K562 (cell line): ENCODE measurements around the gene WDR86. TPM values are rescaled to one million over a fixed set of nuclear protein-coding genes. Genes with fewer than 3 reads are reported as not detected.

Source experiments
- BHLHE40 ChIP-seq: IDR thresholded peaks from 2 replicates; pipeline ENCODE4 v1.6.1; 2011; ENCODE audit warnings: low read length, improper control_type of control experiment
- CGGBP1 ChIP-seq: fragments of 250-450 bp; sonication (Bioruptor Pico); IDR thresholded peaks from 2 replicates; pipeline ENCODE4 v1.9.0; 2021; ENCODE audit warnings: mild to moderate bottlenecking
- CHD4 ChIP-seq: fragments of 200-600 bp; sonication (generic); IDR thresholded peaks from 3 replicates; pipeline ENCODE4 v1.6.1; 2012; ENCODE audit warnings: low read depth, mild to moderate bottlenecking, mixed read lengths, low read length, inconsistent platforms; ENCODE audit not compliant: insufficient read depth, insufficient replicate concordance, poor library complexity, severe bottlenecking
- FOS ChIP-seq: IDR thresholded peaks from 3 replicates; pipeline ENCODE4 v1.6.1; 2011; ENCODE audit not compliant: insufficient read length; ENCODE audit errors: extremely low read depth
- GATAD2B ChIP-seq: fragments of 450-650 bp; IDR thresholded peaks from 2 replicates; pipeline ENCODE4 v1.6.1; 2017; ENCODE audit warnings: mild to moderate bottlenecking, borderline replicate concordance
- KAT2B ChIP-seq: IDR thresholded peaks from one replicate; pipeline ENCODE4 v1.6.1; 2012; ENCODE audit warnings: low read depth, mild to moderate bottlenecking, control low read depth, inconsistent platforms, low read length, moderate library complexity
- KLF6 ChIP-seq: fragments of 250-450 bp; sonication (Bioruptor Pico); IDR thresholded peaks from 2 replicates; pipeline ENCODE4 v1.4.0; 2020; ENCODE audit warnings: mild to moderate bottlenecking, moderate library complexity, borderline replicate concordance
- POLR2AphosphoS5 ChIP-seq: IDR thresholded peaks from 2 replicates; pipeline ENCODE4 v1.6.1; 2011; ENCODE audit warnings: mild to moderate bottlenecking, low read depth, low read length, moderate library complexity; ENCODE audit not compliant: control insufficient read depth, insufficient read depth
- SAP30 ChIP-seq: fragments of 200-600 bp; sonication (generic); IDR thresholded peaks from 2 replicates; pipeline ENCODE4 v1.6.1; 2012; ENCODE audit warnings: borderline replicate concordance, low read depth, mild to moderate bottlenecking, moderate library complexity, low read length, control low read depth, inconsistent platforms; ENCODE audit not compliant: insufficient read depth, poor library complexity, severe bottlenecking
- STAG1 ChIP-seq: sonication (generic); formaldehyde crosslinking; IDR thresholded peaks from 2 replicates; pipeline ENCODE4 v1.5.0; 2020; ENCODE audit warnings: missing genetic modification reagents, borderline replicate concordance
- TAF9B ChIP-seq: fragments of 450-650 bp; IDR thresholded peaks from 2 replicates; pipeline ENCODE4 v1.6.1; 2018; ENCODE audit warnings: mild to moderate bottlenecking; ENCODE audit not compliant: partially characterized antibody
- TBP ChIP-seq: optimal IDR thresholded peaks from 2 replicates; pipeline ENCODE3; 2011; ENCODE audit warnings: low read depth, low read length, improper control_type of control experiment
- ZFP91 ChIP-seq: sonication (generic); formaldehyde crosslinking; IDR thresholded peaks from 2 replicates; pipeline ENCODE4 v1.8.0; 2022; ENCODE audit warnings: mild to moderate bottlenecking, missing genetic modification reagents
- ZNF589 ChIP-seq: fragments of 200-800 bp; sonication (Bioruptor generic); IDR thresholded peaks from 2 replicates; pipeline ENCODE4 v1.6.1; 2016; ENCODE audit warnings: low read depth, missing genetic modification characterization, missing compliant biosample characterization
- polyA plus RNA-seq, 8 experiments: library from polyadenylated mRNA; depleted of rRNA in 4 of 8; stranded (reverse) in 5 of 8; unstranded in 3 of 8; fragments of >200 nt; fragmentation: Nextera tagmentation in 2 of 8; fragmentation: Illumina TruSeq in 1 of 8; extraction: Ambion mirVana in 2 of 8; extraction: Trizol in 1 of 8; gene quantifications; 2 replicates each; pipeline versions ENCODE4 v1.2.1 to v1.2.3, GENCODE V29; 2011 to 2014; ENCODE audit warnings: inconsistent platforms in 1 of 8, missing spikeins in 1 of 8
- total RNA-seq, 7 experiments: library from RNA; depleted of rRNA in 6 of 7; stranded (reverse); fragments of >200 nt in 6 of 7; fragmentation: Illumina TruSeq in 2 of 7; extraction: Trizol in 2 of 7; gene quantifications; 2 replicates each; pipeline versions ENCODE4 v1.2.1 to v1.2.3, GENCODE V29; 2011 to 2021; ENCODE audit warnings: low replicate concordance in 1 of 7
- TF ChIP-seq, protein P1 (sequence below), 2 experiments: fragments of 450-650 bp; formaldehyde crosslinking in 1 of 2; IDR thresholded peaks; 2 replicates each; pipeline versions ENCODE4 v1.4.0 to v1.6.1; 2014 to 2020; ENCODE audit warnings: mild to moderate bottlenecking in 2 of 2, borderline replicate concordance in 1 of 2, low read depth in 1 of 2

Gene WDR86
- total and polyA plus RNA-seq, 9 of the 15 experiments (the other 6 are each of a cell fraction or from before 2014, with no cell fraction given), result 0.24 TPM; not detected in 8

DNA sequence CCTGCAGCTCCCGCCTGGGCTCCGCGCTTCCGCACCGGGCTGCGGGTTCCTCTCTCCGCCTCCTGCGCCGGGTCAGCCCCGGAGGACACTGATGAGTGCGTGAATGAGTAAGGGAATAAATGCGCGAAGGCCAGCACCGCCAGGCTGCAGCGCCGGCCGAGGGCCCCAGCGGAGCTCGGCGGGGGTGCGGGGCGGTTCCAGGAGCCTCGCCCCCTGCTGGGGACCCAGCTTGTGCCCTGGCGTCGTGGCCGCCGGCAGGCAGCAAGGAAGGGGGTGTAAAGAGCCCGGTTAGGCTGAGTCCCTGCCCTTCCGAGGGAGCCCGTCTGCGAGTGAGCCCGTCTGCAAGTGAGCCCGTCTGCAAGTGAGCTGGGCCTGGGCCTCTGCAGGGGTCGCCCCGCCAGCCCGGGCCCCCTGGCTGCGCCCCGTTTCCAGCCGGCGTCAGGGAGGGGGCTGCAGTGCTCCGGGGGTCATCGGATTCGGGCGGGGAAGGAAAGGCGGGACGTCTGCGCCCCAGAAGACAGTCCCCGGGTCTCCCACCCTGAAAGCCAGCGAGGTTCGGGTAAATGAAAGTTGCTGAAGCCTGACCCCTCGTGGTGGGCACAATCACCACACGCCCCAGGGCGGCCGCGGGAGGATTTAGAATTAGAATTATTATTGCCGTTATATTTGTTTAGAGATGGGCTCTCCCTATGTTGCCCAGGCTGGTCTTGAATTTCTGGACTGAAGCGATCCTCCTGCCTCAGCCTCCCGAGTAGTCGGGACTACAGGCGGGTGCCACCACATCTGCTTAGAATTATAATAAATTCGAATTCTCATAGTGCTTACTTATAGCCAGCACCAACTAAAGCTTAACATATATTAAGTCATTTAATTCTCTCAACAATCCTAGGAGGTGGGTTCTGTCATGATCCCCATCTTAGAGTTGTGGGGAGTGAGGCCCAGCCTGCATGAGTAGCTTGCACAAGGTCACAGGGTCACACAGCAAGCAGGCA, 38.7 kb upstream of the WDR86 start (continued):
- TF ChIP-seq, protein P1, sequence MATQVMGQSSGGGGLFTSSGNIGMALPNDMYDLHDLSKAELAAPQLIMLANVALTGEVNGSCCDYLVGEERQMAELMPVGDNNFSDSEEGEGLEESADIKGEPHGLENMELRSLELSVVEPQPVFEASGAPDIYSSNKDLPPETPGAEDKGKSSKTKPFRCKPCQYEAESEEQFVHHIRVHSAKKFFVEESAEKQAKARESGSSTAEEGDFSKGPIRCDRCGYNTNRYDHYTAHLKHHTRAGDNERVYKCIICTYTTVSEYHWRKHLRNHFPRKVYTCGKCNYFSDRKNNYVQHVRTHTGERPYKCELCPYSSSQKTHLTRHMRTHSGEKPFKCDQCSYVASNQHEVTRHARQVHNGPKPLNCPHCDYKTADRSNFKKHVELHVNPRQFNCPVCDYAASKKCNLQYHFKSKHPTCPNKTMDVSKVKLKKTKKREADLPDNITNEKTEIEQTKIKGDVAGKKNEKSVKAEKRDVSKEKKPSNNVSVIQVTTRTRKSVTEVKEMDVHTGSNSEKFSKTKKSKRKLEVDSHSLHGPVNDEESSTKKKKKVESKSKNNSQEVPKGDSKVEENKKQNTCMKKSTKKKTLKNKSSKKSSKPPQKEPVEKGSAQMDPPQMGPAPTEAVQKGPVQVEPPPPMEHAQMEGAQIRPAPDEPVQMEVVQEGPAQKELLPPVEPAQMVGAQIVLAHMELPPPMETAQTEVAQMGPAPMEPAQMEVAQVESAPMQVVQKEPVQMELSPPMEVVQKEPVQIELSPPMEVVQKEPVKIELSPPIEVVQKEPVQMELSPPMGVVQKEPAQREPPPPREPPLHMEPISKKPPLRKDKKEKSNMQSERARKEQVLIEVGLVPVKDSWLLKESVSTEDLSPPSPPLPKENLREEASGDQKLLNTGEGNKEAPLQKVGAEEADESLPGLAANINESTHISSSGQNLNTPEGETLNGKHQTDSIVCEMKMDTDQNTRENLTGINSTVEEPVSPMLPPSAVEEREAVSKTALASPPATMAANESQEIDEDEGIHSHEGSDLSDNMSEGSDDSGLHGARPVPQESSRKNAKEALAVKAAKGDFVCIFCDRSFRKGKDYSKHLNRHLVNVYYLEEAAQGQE (IDR thresholded peaks at IDR 0.05; ENCODE audit: borderline replicate concordance), result peak; percentile 87
- TF ChIP-seq, protein P1 (CRISPR knock-in tag; IDR thresholded peaks at IDR 0.05; ENCODE audit: low read depth), result no peak
- TF ChIP-seq CGGBP1 (no peak), TAF9B (no peak), BHLHE40 (no peak), FOS (no peak), POLR2AphosphoS5 (no peak), ZFP91 (no peak), KAT2B (no peak), TBP (peak; percentile 37), CHD4 (no peak), STAG1 (CRISPR knock-in tag) (peak; percentile 22; the same call in 1 of the 2 replicates), ZNF589 (no peak), KLF6 (CRISPR knock-in tag) (no peak), SAP30 (no peak), GATAD2B (no peak)
